ENCODE measurements around the gene QPRT.

GRCh38 chr16:29726845-29727377, 47.9 kb downstream of the QPRT start:
- TF ChIP-seq EZH2 (IDR thresholded peaks at IDR 0.05; ENCODE audit: low read depth, unreplicated experiment): no peak
- TF ChIP-seq, protein P1, sequence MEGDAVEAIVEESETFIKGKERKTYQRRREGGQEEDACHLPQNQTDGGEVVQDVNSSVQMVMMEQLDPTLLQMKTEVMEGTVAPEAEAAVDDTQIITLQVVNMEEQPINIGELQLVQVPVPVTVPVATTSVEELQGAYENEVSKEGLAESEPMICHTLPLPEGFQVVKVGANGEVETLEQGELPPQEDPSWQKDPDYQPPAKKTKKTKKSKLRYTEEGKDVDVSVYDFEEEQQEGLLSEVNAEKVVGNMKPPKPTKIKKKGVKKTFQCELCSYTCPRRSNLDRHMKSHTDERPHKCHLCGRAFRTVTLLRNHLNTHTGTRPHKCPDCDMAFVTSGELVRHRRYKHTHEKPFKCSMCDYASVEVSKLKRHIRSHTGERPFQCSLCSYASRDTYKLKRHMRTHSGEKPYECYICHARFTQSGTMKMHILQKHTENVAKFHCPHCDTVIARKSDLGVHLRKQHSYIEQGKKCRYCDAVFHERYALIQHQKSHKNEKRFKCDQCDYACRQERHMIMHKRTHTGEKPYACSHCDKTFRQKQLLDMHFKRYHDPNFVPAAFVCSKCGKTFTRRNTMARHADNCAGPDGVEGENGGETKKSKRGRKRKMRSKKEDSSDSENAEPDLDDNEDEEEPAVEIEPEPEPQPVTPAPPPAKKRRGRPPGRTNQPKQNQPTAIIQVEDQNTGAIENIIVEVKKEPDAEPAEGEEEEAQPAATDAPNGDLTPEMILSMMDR (conservative IDR thresholded peaks at IDR 0.05; ENCODE audit: low read depth in 2 of 2): no peak
- no peak for TF ChIP-seq CREB1 (CRISPR knock-in tag; IDR thresholded peaks at IDR 0.05; ENCODE audit: low read depth)
- TF ChIP-seq ETS1 (IDR thresholded peaks at IDR 0.05): no peak
- TF ChIP-seq, protein P2, sequence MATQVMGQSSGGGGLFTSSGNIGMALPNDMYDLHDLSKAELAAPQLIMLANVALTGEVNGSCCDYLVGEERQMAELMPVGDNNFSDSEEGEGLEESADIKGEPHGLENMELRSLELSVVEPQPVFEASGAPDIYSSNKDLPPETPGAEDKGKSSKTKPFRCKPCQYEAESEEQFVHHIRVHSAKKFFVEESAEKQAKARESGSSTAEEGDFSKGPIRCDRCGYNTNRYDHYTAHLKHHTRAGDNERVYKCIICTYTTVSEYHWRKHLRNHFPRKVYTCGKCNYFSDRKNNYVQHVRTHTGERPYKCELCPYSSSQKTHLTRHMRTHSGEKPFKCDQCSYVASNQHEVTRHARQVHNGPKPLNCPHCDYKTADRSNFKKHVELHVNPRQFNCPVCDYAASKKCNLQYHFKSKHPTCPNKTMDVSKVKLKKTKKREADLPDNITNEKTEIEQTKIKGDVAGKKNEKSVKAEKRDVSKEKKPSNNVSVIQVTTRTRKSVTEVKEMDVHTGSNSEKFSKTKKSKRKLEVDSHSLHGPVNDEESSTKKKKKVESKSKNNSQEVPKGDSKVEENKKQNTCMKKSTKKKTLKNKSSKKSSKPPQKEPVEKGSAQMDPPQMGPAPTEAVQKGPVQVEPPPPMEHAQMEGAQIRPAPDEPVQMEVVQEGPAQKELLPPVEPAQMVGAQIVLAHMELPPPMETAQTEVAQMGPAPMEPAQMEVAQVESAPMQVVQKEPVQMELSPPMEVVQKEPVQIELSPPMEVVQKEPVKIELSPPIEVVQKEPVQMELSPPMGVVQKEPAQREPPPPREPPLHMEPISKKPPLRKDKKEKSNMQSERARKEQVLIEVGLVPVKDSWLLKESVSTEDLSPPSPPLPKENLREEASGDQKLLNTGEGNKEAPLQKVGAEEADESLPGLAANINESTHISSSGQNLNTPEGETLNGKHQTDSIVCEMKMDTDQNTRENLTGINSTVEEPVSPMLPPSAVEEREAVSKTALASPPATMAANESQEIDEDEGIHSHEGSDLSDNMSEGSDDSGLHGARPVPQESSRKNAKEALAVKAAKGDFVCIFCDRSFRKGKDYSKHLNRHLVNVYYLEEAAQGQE (IDR thresholded peaks at IDR 0.05; ENCODE audit: unreplicated experiment): no peak
- no peak for TF ChIP-seq EZH2phosphoT487 (IDR thresholded peaks at IDR 0.05; ENCODE audit: unreplicated experiment)
- TF ChIP-seq POLR2AphosphoS5 (IDR thresholded peaks at IDR 0.05; ENCODE audit: low read depth): no peak
- no peak for TF ChIP-seq ZNF331 (CRISPR knock-in tag; IDR thresholded peaks at IDR 0.05; ENCODE audit: low read depth)
- no peak for TF ChIP-seq STAT1 (IDR thresholded peaks at IDR 0.05; ENCODE audit: unreplicated experiment)
- no peak for TF ChIP-seq NANOG (IDR thresholded peaks at IDR 0.05; ENCODE audit: borderline replicate concordance)
- TF ChIP-seq JUNB (IDR thresholded peaks at IDR 0.05; ENCODE audit: unreplicated experiment): no peak
- TF ChIP-seq ZNF114 (CRISPR knock-in tag; IDR thresholded peaks at IDR 0.05): no peak

All from GM23338 (cell line).